Activated naive CD4-positive, alpha-beta T cell treated with anti-CD3 and anti-CD28 coated beads for 36 hours (primary cell): ENCODE results near the gene STK32B. TPM values are rescaled to one million over a fixed set of nuclear protein-coding genes. Genes with fewer than 3 reads are reported as not detected.
"Not testable (repeated sequence)": the region's sequence is repeated elsewhere in the genome, so short reads cannot be mapped to it uniquely, and the experiment has no call there.

ENCODE experiments used
- CTCF ChIA-PET: fragments of 350-600 bp; sonication (Branson Sonifier 250); formaldehyde crosslinking; loops from one replicate; lab custom pipeline; 2021; ENCODE audit warnings: antibody characterized with exemption; lab: Charles Lee
- DNase-seq: peaks from one replicate; pipeline ENCODE4 v3.0.0-alpha.2; 2020
- H3K27ac Mint-ChIP-seq: one replicate; pipeline ENCODE4 v1.8.0; 2021; ENCODE audit warnings: mild to moderate bottlenecking, mixed read lengths
- H3K27me3 Mint-ChIP-seq: one replicate; pipeline ENCODE4 v1.8.0; 2021; ENCODE audit warnings: low read depth, mixed read lengths
- H3K36me3 Mint-ChIP-seq: one replicate; pipeline ENCODE4 v1.8.0; 2021; ENCODE audit warnings: low read depth, mixed read lengths
- H3K4me1 Mint-ChIP-seq: one replicate; pipeline ENCODE4 v1.8.0; 2021; ENCODE audit warnings: low read depth, mixed read lengths
- H3K4me3 Mint-ChIP-seq: one replicate; pipeline ENCODE4 v1.8.0; 2021; ENCODE audit warnings: mild to moderate bottlenecking, moderate library complexity, mixed read lengths
- H3K9me3 Mint-ChIP-seq: one replicate; pipeline ENCODE4 v1.8.0; 2021; ENCODE audit warnings: mixed read lengths
- intact Hi-C: fragments of 100-400 bp; cut with micrococcal nuclease; formaldehyde crosslinking; loops from one replicate; pipeline ENCODE4 v1.15.1; 2023
- total RNA-seq, 2 experiments: library from RNA; stranded (reverse); gene quantifications; one replicate each; pipeline ENCODE4 v1.2.3, GENCODE V29; 2021

STK32B gene
- not detected for total RNA-seq

DNA sequence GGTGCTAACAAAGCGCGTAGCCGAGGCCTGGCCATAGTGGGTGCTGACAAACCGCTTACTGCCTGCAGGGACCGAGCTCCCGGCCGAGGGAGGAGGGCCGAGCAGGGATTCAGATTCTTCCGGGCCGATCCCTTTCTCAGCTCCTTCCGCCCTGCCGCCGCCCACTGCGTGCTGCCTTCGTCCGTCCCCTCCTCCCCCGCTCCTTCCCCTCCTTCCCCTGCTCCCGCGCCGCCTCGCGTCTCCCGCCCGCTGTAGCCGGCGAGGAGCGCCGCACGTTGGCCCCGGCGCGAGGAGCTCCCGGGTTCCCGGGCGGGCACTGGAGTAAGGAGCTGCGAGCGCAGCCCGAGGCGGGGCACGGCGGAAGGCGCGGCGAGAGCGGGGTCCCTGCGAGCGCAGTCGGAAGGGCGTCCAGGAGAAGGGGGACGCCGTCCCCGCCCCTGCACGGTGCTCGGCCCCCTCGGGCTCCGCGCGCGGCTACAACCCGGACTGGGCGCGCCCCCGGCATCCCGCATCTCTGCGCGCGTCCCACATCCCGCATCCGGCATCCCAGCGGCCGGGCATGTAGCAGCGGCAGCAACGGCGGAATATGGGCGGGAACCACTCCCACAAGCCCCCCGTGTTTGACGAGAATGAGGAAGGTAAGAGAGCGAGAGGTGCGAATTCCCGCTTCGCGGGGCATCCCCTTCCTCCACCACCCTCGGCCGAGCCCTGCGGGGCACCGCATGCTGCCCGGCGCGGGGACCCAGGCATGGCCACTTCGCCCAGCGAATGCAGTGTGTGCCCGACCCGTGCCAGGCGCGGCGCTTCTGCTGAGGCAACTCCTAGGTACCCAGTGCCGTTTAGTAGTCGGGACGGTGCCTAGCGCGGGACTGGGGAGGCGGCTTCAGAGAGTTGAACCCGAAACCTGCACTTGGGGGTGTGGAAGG is at the start of gene STK32B:
Gene STK32B, plus strand, starts transcription at position 203 of the 926 bp plus-strand sequence.
- Mint-ChIP-seq H3K9me3 (no peaks in the 10 kb centered on the region), H3K27me3 (peaks cover 46% of the 10 kb centered on the region), H3K4me3 (peak within 1 kb of the TSS; percentile 55), H3K27ac (no peak within 1 kb of the TSS), H3K36me3 (no peaks in the 10 kb centered on the region), H3K4me1 (peaks cover 8% of the 10 kb centered on the region)
- CTCF ChIA-PET, result interaction anchor here (1.4 kb wide), 1 partner anchor 16 kb away, joined by 6 read pairs; no protein-coding TSS in a partner anchor
- DNase-seq, result peak; percentile 36
- intact Hi-C loops, result no loop called here

DNA sequence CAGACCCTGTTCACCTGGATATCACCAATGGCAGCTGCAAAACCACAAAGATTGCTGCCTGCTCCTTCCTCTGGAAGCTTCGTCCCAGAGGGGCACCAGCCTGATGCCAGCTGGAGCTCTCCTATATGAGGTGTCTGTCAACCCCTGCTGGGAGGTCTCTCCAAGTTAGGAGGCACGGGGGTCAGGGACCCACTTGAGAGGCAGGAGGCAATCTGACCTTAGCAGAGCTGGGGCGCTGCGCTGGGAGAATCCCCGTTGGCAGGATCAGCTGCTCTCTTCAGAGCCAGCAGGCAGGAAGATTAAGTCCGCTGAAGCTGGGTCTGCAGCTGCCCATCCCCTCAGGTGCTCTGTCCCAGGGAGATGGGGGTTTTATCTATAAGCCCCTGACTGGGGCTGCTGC is 49.6 kb upstream of the STK32B start:
- H3K4me1 Mint-ChIP-seq, H3K4me3 Mint-ChIP-seq, intact Hi-C loops, H3K36me3 Mint-ChIP-seq, H3K9me3 Mint-ChIP-seq, H3K27ac Mint-ChIP-seq, DNase-seq, CTCF ChIA-PET: not testable (repeated sequence)
- H3K27me3 Mint-ChIP-seq, result peaks cover 31% of the 10 kb centered on the region

DNA sequence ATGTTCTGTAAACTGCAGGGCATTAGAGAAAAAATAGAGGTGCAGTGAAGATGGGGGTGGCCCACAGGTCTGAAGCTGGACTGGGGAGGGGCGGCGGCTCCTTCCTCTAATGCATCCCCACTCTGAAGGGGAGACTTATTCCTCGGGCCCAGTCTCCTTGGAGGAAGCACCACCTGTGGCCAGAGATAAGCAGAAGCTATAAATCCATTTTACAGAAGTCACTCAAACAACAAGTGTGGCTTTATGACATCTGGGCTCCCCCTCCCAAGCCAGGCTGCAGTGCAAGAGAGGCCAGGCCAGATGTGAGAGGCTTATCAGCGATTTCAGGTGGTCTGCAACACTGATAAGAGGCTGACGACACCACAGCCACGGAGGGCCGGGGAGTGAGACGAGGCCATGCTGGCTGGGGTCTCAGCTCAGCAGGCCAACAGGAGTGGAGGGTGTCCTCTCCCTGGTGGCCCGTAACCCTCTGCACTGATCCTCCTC is 47.9 kb upstream of the STK32B start:
- DNase-seq, result no peak
- Mint-ChIP-seq H3K36me3 (no peaks in the 10 kb centered on the region), H3K4me1 (no peaks in the 10 kb centered on the region), H3K9me3 (no peaks in the 10 kb centered on the region), H3K27ac (no peak overlapping the region), H3K27me3 (peaks cover 32% of the 10 kb centered on the region), H3K4me3 (no peak overlapping the region)
- CTCF ChIA-PET, result interaction anchor here (0.7 kb wide), 1 partner anchor 9 kb away, joined by 3 read pairs; no protein-coding TSS in a partner anchor
- intact Hi-C loops, result no loop called here

DNA sequence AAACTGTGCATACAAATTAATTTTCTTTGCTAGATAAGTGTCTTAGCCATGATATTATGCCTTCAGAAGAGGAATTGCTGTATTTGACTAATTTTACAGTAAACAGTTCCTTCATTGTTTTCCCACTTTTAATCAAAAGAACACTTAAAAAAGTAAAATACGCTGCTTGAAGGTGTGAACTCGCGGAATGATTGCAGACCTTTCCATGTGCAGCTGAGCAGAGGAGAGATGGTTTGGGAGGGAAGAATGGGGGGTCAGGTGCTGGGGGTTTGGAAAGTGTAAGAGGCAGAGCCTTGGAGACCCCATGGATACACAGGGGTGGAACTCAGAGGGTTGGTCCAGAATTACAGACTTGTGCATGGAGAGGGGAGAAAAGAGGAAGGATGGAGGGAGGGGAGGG is 47.4 kb upstream of the STK32B start:
- CTCF ChIA-PET, result interaction anchor here (0.7 kb wide), 1 partner anchor 8 kb away, joined by 3 read pairs; no protein-coding TSS in a partner anchor
- intact Hi-C loops, result no loop called here
- Mint-ChIP-seq H3K36me3 (no peaks in the 10 kb centered on the region), H3K4me1 (no peaks in the 10 kb centered on the region), H3K9me3 (no peaks in the 10 kb centered on the region), H3K27me3 (peaks cover 32% of the 10 kb centered on the region), H3K4me3 (no peak overlapping the region), H3K27ac (no peak overlapping the region)
- DNase-seq, result no peak

DNA sequence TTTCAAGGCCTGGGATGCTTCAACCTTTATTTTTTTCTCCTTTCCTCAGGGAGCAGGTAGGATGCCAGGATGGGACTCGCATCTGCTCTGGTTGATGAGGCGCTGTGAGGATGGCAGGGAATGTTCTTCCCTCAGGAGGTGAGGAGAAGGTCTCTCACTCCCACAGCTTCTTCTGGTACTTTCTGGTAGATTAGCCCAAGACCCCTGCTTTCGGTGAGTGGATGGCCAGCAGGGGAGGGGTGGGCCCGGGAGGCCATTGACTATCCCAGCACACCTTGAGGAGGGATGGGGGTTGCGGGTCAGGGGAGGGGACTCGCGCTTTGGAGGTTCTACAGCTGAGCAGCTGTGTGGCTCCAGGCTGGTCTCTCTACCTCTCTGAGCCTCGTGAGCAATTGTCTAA is 46.8 kb upstream of the STK32B start:
- intact Hi-C loops, result no loop called here
- H3K4me3 Mint-ChIP-seq, result no peak overlapping the region
- H3K4me1 Mint-ChIP-seq, result no peaks in the 10 kb centered on the region
- H3K36me3 Mint-ChIP-seq, result no peaks in the 10 kb centered on the region
- no peak overlapping the region for H3K27ac Mint-ChIP-seq
- DNase-seq, result no peak
- peaks cover 29% of the 10 kb centered on the region for H3K27me3 Mint-ChIP-seq
- no peaks in the 10 kb centered on the region for H3K9me3 Mint-ChIP-seq
- CTCF ChIA-PET, result no interaction called here

DNA sequence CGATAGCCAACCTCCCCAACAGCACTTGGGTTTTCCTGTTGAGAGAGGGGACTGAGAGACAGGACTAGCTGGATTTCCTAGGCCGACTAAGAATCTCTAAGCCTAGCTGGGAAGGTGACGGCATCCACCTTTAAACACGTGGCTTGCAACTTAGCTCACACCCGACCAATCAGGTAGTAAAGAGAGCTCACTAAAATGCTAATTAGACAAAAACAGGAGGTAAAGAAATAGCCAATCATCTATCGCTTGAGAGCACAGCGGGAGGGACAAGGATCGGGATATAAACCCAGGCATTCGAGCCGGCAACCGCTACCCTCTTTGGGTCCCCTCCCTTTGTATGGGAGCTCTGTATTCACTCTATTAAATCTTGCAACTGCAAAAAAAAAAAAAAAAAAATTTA is 44.3 kb upstream of the STK32B start:
- intact Hi-C loops, result not testable (repeated sequence)

DNA sequence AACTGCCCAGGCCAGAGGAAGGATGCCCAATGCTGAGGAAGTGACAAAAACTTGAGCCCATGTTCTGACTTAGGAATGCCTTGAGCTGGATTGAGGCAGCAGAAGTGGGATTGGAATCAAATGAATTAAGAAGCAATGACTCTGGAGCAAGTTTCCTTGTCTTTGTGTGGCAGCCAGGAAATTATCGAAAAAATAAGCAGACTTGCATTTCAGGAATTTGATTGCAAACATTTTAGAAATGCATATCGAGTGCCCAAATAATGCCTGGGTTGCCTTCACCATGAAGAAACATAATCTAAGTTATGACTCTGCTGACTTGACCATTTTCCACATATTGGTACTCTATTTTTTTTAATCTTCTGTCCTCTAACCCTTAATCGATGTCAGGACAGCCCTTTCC is 41.5 kb upstream of the STK32B start:
- Mint-ChIP-seq H3K4me1 (no peaks in the 10 kb centered on the region), H3K36me3 (no peaks in the 10 kb centered on the region), H3K27ac (no peak overlapping the region), H3K4me3 (no peak overlapping the region), H3K27me3 (peaks cover 27% of the 10 kb centered on the region), H3K9me3 (no peaks in the 10 kb centered on the region)
- DNase-seq, result no peak
- CTCF ChIA-PET, result interaction anchor here (1.2 kb wide), 1 partner anchor 16 kb away, joined by 3 read pairs; no protein-coding TSS in a partner anchor
- intact Hi-C loops, result no loop called here

More for the DNA sequence above, 44.3 kb upstream of the STK32B start:
- H3K27me3 Mint-ChIP-seq, result peaks cover 30% of the 10 kb centered on the region
- not testable (repeated sequence) for H3K4me1 Mint-ChIP-seq, DNase-seq, H3K4me3 Mint-ChIP-seq, H3K27ac Mint-ChIP-seq, H3K36me3 Mint-ChIP-seq, H3K9me3 Mint-ChIP-seq
- CTCF ChIA-PET, result interaction anchor here (1.0 kb wide), 1 partner anchor 24 kb away, joined by 3 read pairs; no protein-coding TSS in a partner anchor

DNA sequence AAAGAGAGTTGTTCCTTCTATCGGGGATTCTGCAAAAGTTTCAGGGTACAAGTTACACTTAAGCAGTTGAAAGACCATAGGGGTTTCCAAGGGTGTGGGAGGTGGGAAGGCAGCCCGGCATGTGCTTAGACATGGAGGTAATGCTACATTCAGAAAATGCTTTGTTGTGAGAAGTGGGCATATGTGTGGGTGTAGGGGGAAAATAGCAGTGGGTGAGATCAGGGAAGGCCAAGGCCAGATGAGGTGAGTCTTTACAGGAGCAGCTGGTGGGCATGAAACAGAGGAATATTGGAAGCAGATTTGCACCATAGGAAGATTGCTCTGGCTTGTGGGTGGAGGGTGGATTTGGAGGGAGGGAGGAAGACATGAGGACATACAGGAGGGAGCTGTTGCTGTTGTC is 40.3 kb upstream of the STK32B start:
- Mint-ChIP-seq H3K9me3 (no peaks in the 10 kb centered on the region), H3K36me3 (no peaks in the 10 kb centered on the region), H3K27ac (no peak overlapping the region), H3K27me3 (peaks cover 20% of the 10 kb centered on the region), H3K4me3 (no peak overlapping the region), H3K4me1 (no peaks in the 10 kb centered on the region)
- intact Hi-C loops, result no loop called here
- no peak for DNase-seq
- CTCF ChIA-PET, result interaction anchor here (0.5 kb wide), 1 partner anchor 637 kb away, joined by 4 read pairs; no protein-coding TSS in a partner anchor

DNA sequence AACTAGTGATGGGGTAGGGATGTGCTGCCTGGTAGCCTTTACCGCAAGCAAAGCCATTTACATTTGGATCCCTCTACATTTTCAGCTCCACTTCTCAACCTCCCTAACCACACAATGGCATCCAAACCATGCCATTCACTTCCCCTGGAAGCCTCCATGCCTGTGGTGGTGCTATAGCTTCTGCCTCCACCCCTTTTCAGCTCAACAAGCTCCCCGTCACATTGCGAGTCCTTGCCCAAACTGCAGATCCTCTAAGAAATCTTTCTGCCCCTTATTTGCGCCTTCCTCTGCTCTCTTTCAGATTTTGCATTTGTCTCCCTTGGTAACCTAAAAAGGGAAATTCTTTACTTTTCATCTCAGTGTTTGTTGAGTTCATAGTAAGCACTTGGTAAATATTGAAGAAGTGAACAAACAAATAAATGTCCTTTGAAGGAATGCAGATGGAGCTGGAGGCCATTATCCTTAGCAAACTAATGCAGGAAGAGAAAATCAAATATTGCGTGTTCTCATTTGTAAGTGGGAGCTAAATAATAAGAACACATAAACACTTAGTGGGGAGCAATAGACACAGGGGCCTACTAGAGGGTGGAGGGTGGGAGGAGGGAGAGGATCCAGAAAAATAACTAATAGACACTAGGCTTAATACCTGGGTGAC is 38.9 kb upstream of the STK32B start:
- Mint-ChIP-seq H3K36me3 (no peaks in the 10 kb centered on the region), H3K27me3 (peaks cover 21% of the 10 kb centered on the region), H3K27ac (no peak overlapping the region), H3K4me1 (no peaks in the 10 kb centered on the region), H3K4me3 (no peak overlapping the region), H3K9me3 (no peaks in the 10 kb centered on the region)
- intact Hi-C loops, result no loop called here
- DNase-seq, result no peak
- CTCF ChIA-PET, result interaction anchor here (0.9 kb wide), 1 partner anchor 9 kb away, joined by 3 read pairs; no protein-coding TSS in a partner anchor

DNA sequence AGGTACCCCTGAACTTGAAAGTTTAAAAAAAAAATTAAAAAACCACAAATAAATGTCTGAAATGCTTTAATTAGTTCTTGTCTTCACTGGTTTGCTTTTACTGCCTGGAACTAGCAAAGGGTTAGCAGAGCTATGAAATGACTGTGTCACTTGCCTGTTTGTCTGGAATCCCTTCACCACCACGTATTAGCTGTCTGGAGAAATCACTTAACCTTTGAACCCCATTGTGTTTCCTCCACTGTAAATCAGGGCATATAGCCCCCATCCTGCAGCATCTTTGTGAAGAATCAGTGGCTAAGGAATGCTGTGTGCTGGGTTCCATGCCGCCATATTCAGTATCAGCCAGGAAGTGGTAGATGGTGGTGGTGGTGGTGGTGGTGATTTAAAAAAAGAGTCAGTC is 38.3 kb upstream of the STK32B start:
- intact Hi-C loops, result no loop called here
- Mint-ChIP-seq H3K9me3 (no peaks in the 10 kb centered on the region), H3K4me1 (no peaks in the 10 kb centered on the region), H3K27me3 (peaks cover 23% of the 10 kb centered on the region), H3K27ac (no peak overlapping the region), H3K36me3 (no peaks in the 10 kb centered on the region), H3K4me3 (no peak overlapping the region)
- CTCF ChIA-PET, result no interaction called here
- no peak for DNase-seq

DNA sequence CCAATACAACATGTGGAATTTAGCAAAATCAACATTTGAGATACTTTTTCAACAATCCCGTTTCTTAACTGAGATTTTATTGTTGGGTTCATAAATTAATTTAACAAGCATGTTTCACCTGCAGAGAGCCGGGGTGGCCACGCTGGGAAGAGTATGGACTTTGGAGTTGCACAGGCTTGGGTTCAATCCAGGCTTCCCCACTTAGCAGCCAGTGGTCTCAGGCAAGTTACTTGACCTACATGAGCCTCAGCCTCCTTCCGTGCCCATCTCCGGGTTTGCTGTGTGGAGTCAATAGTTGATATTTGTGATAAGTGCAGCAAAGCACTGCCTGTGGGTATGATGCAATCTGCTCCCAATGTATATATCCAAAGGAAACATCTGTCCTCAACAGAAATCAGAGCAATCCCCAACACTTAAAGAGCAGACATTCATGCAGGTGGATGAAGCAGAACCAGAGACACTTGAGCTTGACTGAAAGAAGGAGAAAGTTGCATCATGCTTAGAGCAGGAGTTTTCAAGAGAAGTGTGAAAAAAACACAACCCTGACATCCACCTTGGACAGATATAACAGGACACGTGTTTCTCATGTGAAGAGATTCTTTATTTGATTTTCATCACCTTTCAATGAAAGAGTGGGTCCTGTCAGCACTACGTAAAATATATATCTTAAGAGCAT is 37.1 kb upstream of the STK32B start:
- H3K27me3 Mint-ChIP-seq, result peaks cover 29% of the 10 kb centered on the region
- no peaks in the 10 kb centered on the region for H3K36me3 Mint-ChIP-seq
- no peak overlapping the region for H3K27ac Mint-ChIP-seq
- H3K4me3 Mint-ChIP-seq, result no peak overlapping the region
- H3K9me3 Mint-ChIP-seq, result no peaks in the 10 kb centered on the region
- CTCF ChIA-PET, result no interaction called here
- intact Hi-C loops, result no loop called here
- no peaks in the 10 kb centered on the region for H3K4me1 Mint-ChIP-seq
- DNase-seq, result no peak

DNA sequence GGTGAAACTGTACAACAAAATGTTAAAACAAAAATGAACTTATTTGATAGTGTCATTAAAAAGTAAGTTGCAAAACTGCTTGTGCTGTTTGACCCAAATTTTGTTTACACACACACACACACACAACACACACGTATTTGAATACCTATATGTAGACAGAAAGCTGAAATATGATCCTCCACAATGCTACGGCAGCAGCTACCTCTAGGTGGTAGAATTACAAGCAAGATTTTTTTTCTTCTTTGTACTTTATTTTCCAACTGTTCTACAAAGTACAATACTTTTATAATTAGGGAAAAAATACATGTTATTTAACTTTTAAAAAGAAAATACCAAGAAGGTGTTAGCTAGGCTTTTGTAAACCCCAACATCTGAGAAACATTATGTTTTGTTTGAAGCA is 33.2 kb upstream of the STK32B start:
- CTCF ChIA-PET, result no interaction called here
- H3K4me1 Mint-ChIP-seq, result no peaks in the 10 kb centered on the region
- intact Hi-C loops, result no loop called here
- no peak overlapping the region for H3K27ac Mint-ChIP-seq
- no peaks in the 10 kb centered on the region for H3K36me3 Mint-ChIP-seq
- no peaks in the 10 kb centered on the region for H3K9me3 Mint-ChIP-seq
- peaks cover 22% of the 10 kb centered on the region for H3K27me3 Mint-ChIP-seq
- H3K4me3 Mint-ChIP-seq, result no peak overlapping the region
- DNase-seq, result no peak
